Small intestine (tissue), 7 donors: ENCODE data around the gene OLFM2. TPM values are rescaled to one million over a fixed set of nuclear protein-coding genes. Genes with fewer than 3 reads are reported as not detected.

Experiments
- DNase-seq, 2 donors: peaks; one replicate each; pipeline versions ENCODE4 v3.0.0 to v3.0.0-alpha.2; 2013
- FAIRE-seq: peaks from 2 replicates; lab custom pipeline; 2012; peaks lifted over from hg19 to GRCh38; lab: Jason Lieb, UNC
- H3K27ac ChIP-seq, 3 donors: one replicate each; pipeline ENCODE4 v1.5.1; 2013; ENCODE audit warnings: low read length in 2 of 3, mild to moderate bottlenecking in 2 of 3, control low read depth in 1 of 3, inconsistent platforms in 1 of 3, low read depth in 1 of 3, moderate library complexity in 1 of 3
- H3K27me3 ChIP-seq, 3 donors: one replicate each; pipeline ENCODE4 v1.6.1; 2013; ENCODE audit warnings: low read length in 3 of 3, inconsistent platforms in 1 of 3; ENCODE audit not compliant: control insufficient read depth in 3 of 3, insufficient read depth in 3 of 3
- H3K36me3 ChIP-seq, 3 donors: one replicate each; pipeline ENCODE4 v1.6.1; 2013; ENCODE audit warnings: low read length in 3 of 3, inconsistent platforms in 1 of 3, low read depth in 1 of 3, mild to moderate bottlenecking in 1 of 3, moderate library complexity in 1 of 3; ENCODE audit not compliant: control insufficient read depth in 3 of 3, insufficient read depth in 2 of 3
- H3K4me1 ChIP-seq, 3 donors: one replicate each; pipeline ENCODE4 v1.6.1; 2013; ENCODE audit warnings: low read length in 2 of 3, inconsistent platforms in 1 of 3, low read depth in 1 of 3, mild to moderate bottlenecking in 1 of 3, moderate library complexity in 1 of 3; ENCODE audit not compliant: control insufficient read depth in 3 of 3, insufficient read depth in 2 of 3
- H3K4me3 ChIP-seq, 3 donors: one replicate each; pipeline ENCODE4 v1.5.1; 2013; ENCODE audit warnings: low read length in 3 of 3, control low read depth in 1 of 3, inconsistent platforms in 1 of 3, low read depth in 1 of 3, mild to moderate bottlenecking in 1 of 3, moderate library complexity in 1 of 3
- H3K9me3 ChIP-seq, 2 donors: one replicate each; pipeline ENCODE4 v1.6.1; 2013; ENCODE audit warnings: low read depth in 1 of 2, low read length in 1 of 2; ENCODE audit not compliant: control insufficient read depth in 2 of 2, insufficient read depth in 1 of 2
- WGBS, 3 donors: extraction: QIAGEN DNeasy Blood & Tissue Kit; methylation state at CpG; one replicate each; pipeline ENCODE4 v1.1.7; 2013; 5-methylcytosine and 5-hydroxymethylcytosine counted together
- polyA plus RNA-seq, 4 donors: library from polyadenylated mRNA; stranded (reverse) in 3 of 4; unstranded in 1 of 4; fragments of 200-250 nt in 3 of 4; fragments of 120-200 nt in 1 of 4; gene quantifications; one replicate each; pipeline versions ENCODE4 v1.2.1 to v1.2.3, GENCODE V29; 2013
- donor health status: healthy with polysubstance abuse.
- donor health status: control.
- donor health status: control.
- donor health status: Bipolar disorder and iron deficiency.
- donor health status: healthy.

Gene OLFM2
- polyA plus RNA-seq, 4 donors: 0.45 to 8.4 (median 1.9) TPM

DNA sequence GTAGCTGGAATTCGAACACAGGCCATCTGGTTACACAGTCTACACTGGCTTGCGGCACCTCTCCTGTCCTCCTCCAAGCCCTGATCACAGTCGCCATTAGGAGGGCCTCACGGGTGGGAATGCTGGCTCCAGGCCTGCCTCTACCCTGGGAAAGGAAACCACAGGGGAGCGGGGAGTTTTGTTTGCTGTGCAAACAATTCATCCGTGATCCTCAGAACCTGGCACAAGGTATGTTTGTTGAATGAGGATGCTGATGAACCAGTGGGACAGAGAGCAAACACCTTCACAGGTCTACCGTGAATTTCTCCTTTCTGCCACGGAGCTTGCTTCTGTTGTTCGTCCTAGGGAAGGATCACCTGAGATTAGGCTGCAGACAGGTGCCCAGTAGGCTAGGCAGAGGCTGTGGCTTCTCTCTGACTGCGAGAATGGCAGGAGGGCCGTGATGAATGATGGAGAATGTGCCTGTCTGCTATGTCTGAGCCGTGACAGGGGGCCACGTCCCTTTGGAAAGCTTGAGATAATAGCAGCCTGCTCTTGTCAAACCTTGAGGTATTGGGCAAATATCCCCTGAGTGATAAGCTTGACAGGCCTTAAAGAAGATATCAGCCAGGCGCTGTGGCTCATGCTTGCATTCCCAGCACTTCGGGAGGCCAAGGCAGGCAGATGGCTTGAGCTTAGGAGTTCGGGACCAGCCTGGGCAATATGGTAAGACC lies 64.5 kb downstream of the OLFM2 start:
- H3K27ac ChIP-seq: no peak overlapping the region
- no peak for FAIRE-seq
- H3K36me3 ChIP-seq: no peaks in the 10 kb centered on the region
- DNase-seq: no peak
- WGBS, 3 donors: 28 to 58% (median 37%) methylated on average over 15 to 16 of the region's 16 CpGs
- H3K4me3 ChIP-seq: no peak overlapping the region
- no peaks in the 10 kb centered on the region for H3K9me3 ChIP-seq
- H3K27me3 ChIP-seq: no peaks in the 10 kb centered on the region
- no peaks in the 10 kb centered on the region for H3K4me1 ChIP-seq

DNA sequence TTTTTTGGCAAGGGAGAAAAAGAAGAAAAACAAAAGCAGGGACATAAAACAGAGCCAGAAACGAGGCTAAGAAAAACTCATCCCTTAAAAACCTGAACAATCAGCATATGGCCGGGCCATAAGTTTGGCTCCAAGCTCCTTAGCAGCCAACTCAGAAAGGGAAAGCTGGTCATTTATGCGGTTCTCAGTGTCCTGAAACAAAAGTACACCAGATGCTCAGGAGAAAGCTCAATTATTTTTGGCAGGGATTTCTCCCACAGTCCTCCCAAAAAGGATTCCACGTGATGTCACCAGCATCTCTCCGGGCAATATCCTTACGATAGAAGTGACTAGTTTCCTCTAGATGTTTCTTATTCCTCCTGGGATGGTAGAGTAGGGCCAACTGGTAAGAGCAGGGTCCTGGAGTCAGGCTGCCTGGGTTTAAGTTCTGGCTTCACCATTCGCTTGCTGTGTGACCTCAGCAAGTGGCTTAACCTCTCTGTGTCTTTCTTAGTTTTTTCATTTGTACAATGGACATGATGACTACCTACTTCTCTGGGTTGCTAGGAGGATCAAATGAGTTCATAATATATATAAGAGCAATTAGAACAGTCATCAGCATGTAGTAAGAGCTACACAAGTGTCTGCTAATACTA lies 67.2 kb downstream of the OLFM2 start:
- FAIRE-seq: no peak
- DNase-seq: no peak
- H3K4me3 ChIP-seq: no peak overlapping the region
- H3K27ac ChIP-seq: no peak overlapping the region
- no peaks in the 10 kb centered on the region for H3K27me3 ChIP-seq
- H3K36me3 ChIP-seq: no peaks in the 10 kb centered on the region
- WGBS, 3 donors: 74 to 80% (median 75%) methylated on average over 7 of the region's 7 CpGs
- H3K4me1 ChIP-seq: no peaks in the 10 kb centered on the region
- H3K9me3 ChIP-seq: no peaks in the 10 kb centered on the region

DNA sequence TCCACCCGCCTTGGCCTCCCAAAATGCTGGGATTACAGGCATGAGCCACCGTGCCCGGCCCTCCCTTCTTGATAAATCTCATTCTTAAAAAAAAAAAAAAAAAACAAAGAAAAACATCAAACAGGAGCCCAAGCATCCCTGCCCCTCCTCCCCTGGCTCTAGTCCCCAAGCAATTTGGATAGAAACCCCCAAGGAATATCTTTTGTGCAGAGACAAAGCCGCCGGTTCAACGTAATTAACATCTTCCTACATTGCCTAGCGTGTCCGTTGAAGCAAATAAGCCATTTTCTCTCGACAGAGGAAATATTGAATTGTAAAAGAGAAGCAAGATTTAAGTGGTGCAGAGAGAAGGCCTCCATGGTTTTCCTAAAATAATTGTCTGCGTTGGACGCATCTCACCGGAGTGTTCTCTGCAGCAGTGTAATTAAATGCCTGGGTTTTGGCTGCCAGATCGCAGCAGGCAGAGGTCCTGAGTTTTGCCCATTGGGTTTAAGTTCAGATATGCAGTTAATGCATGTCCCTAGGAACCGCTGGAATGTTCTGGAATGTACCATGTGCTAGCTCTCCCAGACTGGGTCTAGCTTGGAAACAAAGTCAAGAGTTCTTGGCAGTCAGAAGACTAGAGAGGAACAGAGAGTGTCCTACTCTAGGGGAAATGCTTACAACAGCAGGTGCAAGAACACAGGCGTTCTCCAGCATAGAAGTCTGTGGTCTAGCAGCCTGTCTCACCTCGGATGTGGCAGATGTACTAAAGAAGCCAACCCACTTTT lies 70.4 kb downstream of the OLFM2 start:
- Histone ChIP-seq H3K27me3 (no peaks in the 10 kb centered on the region), H3K27ac (no peak overlapping the region), H3K9me3 (no peaks in the 10 kb centered on the region), H3K36me3 (no peaks in the 10 kb centered on the region), H3K4me1 (no peaks in the 10 kb centered on the region), H3K4me3 (no peak overlapping the region)
- WGBS, 3 donors: 75 to 82% (median 82%) methylated on average over 16 of the region's 16 CpGs
- FAIRE-seq (no peak), DNase-seq (peak in 1 of 2 donors; percentile 50)

DNA sequence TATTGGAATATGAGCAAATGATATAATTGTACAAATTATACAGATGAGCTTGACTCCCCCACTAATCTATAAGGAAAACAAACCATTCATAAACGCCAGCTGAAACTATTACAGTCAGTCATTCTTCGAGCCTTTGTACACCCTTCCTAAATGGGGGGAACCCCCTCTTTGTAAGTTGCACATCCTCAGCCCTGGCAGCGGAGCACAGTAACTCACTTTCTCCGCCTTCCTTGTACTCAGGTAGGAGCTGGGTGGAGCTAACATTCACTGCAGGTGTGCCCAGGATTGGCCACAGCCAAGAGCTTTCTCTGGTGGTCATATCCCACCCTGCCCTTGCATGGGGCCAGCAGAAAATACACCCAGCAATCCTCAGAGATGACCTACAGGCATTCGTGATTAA lies 72.6 kb downstream of the OLFM2 start:
- WGBS, 3 donors: 55 to 73% (median 67%) methylated on average over 5 of the region's 5 CpGs
- Histone ChIP-seq H3K36me3 (no peaks in the 10 kb centered on the region), H3K4me3 (no peak overlapping the region), H3K27me3 (no peaks in the 10 kb centered on the region), H3K9me3 (no peaks in the 10 kb centered on the region), H3K27ac (peak overlapping the region in 1 of 3 donors; percentile 6), H3K4me1 (no peaks in the 10 kb centered on the region)
- FAIRE-seq (no peak), DNase-seq (no peak)

GRCh38 chr19:9862938-9863337 lies 73.4 kb downstream of the OLFM2 start:
- FAIRE-seq (no peak), DNase-seq (peak in 1 of 2 donors; percentile 52)
- H3K27ac ChIP-seq: peak overlapping the region in 2 of 3 donors; percentile 24 to 64
- no peaks in the 10 kb centered on the region for H3K36me3 ChIP-seq
- H3K4me3 ChIP-seq: peak overlapping the region in 1 of 3 donors; percentile 11
- no peaks in the 10 kb centered on the region for H3K27me3 ChIP-seq
- H3K9me3 ChIP-seq: no peaks in the 10 kb centered on the region
- no peaks in the 10 kb centered on the region for H3K4me1 ChIP-seq
- 63 to 68% (median 63%) methylated on average over 4 of the region's 4 CpGs for WGBS, 3 donors

DNA sequence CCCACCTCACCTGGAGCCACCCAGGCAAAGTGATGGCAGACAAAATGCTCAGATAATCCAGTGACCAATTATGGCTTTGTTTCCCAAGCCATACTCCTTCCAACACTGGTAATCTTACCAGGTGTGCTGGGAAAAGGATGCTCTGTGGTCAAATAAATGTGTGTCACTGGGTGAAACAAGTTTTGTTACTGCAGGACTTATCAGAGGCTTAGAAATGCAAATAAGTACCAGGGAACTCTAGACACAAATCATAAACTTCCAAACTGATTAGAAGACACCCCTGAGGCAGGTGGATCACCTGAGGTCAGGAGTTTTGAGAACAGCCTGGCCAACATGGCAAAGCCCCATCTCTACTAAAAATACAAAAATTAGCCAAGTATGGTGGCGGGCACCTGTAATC lies 74.8 kb downstream of the OLFM2 start:
- H3K27ac ChIP-seq: no peak overlapping the region
- H3K4me3 ChIP-seq: no peak overlapping the region
- H3K4me1 ChIP-seq: no peaks in the 10 kb centered on the region
- no peaks in the 10 kb centered on the region for H3K9me3 ChIP-seq
- FAIRE-seq: no peak
- H3K27me3 ChIP-seq: no peaks in the 10 kb centered on the region
- WGBS, 3 donors: 90 to 100% (median 92%) methylated on average over 1 of the region's 1 CpG
- H3K36me3 ChIP-seq: no peaks in the 10 kb centered on the region
- no peak for DNase-seq

- Histone ChIP-seq H3K27me3 (no peaks in the 10 kb centered on the region), H3K4me3 (no peak overlapping the region), H3K9me3 (no peaks in the 10 kb centered on the region), H3K4me1 (no peaks in the 10 kb centered on the region), H3K36me3 (no peaks in the 10 kb centered on the region), H3K27ac (no peak overlapping the region)
- DNase-seq (no peak), FAIRE-seq (no peak)
- 86 to 91% (median 89%) methylated on average over 8 of the region's 8 CpGs for WGBS, 3 donors
Observed at GRCh38 chr19:9860407-9860806, 75.9 kb downstream of the OLFM2 start.

DNA sequence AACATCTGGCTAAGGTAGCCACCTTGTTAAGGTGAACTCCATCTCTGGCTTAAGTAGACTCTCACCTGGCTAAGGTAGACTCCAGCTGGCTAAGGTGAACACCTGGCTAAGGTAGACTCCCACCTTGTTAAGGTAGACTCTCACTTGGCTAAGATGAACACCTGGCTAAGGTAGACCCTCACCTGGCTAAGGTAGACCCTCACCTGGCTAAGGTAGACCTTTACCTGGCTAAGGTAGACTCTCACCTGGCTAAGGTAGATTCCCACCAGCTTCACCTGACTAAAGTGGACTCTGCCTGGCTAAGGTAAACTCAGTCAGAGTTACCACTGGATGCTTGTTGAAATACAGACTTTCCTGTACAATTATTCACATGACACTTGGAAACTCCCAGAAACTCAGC lies 77.5 kb downstream of the OLFM2 start:
- FAIRE-seq (no peak), DNase-seq (no peak)
- Histone ChIP-seq H3K27me3 (no peaks in the 10 kb centered on the region), H3K27ac (peak overlapping the region in 2 of 3 donors; percentile 7 to 62), H3K4me1 (no peaks in the 10 kb centered on the region), H3K36me3 (no peaks in the 10 kb centered on the region), H3K9me3 (peaks cover 0 to 3% of the 10 kb centered on the region in 2 donors), H3K4me3 (no peak overlapping the region)
